Prostate gland (tissue), 2 donors: Measurements from ENCODE around the gene AIFM2. TPM values are rescaled to one million over a fixed set of nuclear protein-coding genes. Genes with fewer than 3 reads are reported as not detected.

Experiments used
- DNase-seq: peaks from one replicate; pipeline ENCODE4 v3.0.0-alpha.2; 2019; ENCODE audit warnings: low spot score
- H3K27ac ChIP-seq, 2 donors: fragments of 200-600 bp; sonication (generic); 2 replicates each; pipeline ENCODE4 v1.5.1; 2017 to 2019
- H3K27me3 ChIP-seq: fragments of 200-600 bp; sonication (generic); replicated peaks from 2 replicates; pipeline ENCODE4 v1.5.1; 2019; ENCODE audit not compliant: insufficient read depth
- H3K36me3 ChIP-seq, 2 donors: fragments of 200-600 bp; sonication (generic); 1 replicate in 1 of 2; 2 replicates in 1 of 2; pipeline versions ENCODE4 v1.5.1 to v1.8.1; 2017 to 2019
- H3K4me1 ChIP-seq: fragments of 200-600 bp; sonication (generic); replicated peaks from 2 replicates; pipeline ENCODE4 v1.5.1; 2019
- H3K4me3 ChIP-seq, 2 donors: fragments of 200-600 bp; sonication (generic); 2 replicates each; pipeline ENCODE4 v1.5.1; 2017 to 2019
- H3K9me3 ChIP-seq: fragments of 200-600 bp; sonication (generic); 2 replicates; pipeline ENCODE4 v1.5.1; 2017
- CTCF ChIP-seq, 4 experiments: fragments of 200-600 bp in 2 of 4; fragments of 450-650 bp in 2 of 4; sonication (generic) in 2 of 4; IDR thresholded peaks; 1 replicate in 3 of 4; 2 replicates in 1 of 4; pipeline ENCODE4 v1.5.1; 2016 to 2019; ENCODE audit warnings: antibody characterized with exemption in 4 of 4, mild to moderate bottlenecking in 2 of 4, moderate library complexity in 2 of 4
- POLR2A ChIP-seq: fragments of 450-650 bp; IDR thresholded peaks from one replicate; pipeline ENCODE4 v1.6.1; 2016; ENCODE audit warnings: antibody characterized with exemption, mild to moderate bottlenecking
- POLR2AphosphoS5 ChIP-seq: sonication (generic); formaldehyde crosslinking; IDR thresholded peaks from one replicate; pipeline ENCODE4 v1.6.1; 2017; ENCODE audit warnings: antibody characterized with exemption
- WGBS: methylation state at CpG from one replicate; pipeline ENCODE4 v1.1.5; 2018; 5-methylcytosine and 5-hydroxymethylcytosine counted together
- intact Hi-C: fragments of 100-400 bp; cut with DNase I; formaldehyde crosslinking; loops from one replicate; pipeline ENCODE4 v1.14.2; 2022
- total RNA-seq, 2 donors: library from RNA; depleted of rRNA; stranded (reverse); fragments of >200 nt; gene quantifications; one replicate each; pipeline ENCODE4 v1.1.0, GENCODE V29; 2016

The AIFM2 gene
- total RNA-seq, 2 donors from 2014 or later = 10.7 to 12.2 TPM

DNA sequence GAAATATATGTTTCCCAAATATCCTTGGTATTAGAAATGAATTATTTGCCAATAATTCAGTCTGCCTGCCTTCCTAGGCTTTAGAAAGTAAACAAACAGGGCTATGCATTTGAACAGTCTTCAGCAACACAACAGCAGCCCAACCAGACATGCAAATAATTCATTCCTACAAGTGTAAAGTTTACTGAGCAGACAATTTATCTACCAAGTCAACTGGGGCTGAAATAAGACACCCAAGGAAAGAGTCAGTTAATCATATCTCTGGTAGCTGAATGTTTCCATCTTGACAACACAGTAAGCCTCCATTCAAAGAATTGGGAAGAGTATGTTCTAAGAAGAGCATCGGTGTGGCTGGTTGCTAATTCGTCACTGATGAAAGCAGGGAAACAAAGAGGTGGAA is 38.4 kb downstream of the AIFM2 start:
- Histone ChIP-seq H3K27me3 (no peaks in the 10 kb centered on the region), H3K9me3 (no peaks in the 10 kb centered on the region), H3K27ac (no peak overlapping the region), H3K4me3 (no peak overlapping the region), H3K36me3 (no peaks in the 10 kb centered on the region), H3K4me1 (no peaks in the 10 kb centered on the region)
- intact Hi-C loops = no loop called here
- 79% methylated on average over 2 of the region's 2 CpGs for WGBS
- no peak for DNase-seq
- TF ChIP-seq CTCF (IDR thresholded peaks at IDR 0.05) (no peak), POLR2AphosphoS5 (no peak), POLR2A (no peak)

DNA sequence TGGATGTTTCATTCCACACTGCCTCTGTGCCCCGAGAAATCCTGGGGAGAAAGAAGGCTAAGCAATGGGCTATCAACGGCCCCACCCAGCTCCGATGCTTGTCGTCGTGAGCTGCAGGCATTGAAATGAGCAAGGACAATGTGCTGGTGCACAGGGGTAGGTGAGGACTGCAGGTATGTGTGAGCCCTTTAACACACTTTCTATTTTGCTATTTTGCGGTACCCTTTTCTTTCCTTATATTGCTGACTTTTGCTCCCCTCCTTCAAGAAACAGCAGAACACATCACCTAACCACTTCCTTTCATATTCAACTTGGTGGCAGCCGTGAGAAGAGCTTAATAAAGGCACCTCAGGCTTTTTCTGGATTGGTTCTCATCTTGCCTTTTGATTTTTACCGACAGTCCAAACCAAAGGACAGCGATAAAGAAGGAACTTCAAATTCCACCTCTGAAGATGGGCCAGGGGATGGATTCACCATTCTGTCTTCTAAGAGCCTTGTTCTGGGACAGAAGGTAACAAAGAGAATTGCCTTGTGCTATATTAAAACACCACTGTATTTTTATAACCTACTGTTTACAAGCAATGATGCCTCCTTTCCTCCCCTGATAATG is 39.2 kb downstream of the AIFM2 start:
- no peak for DNase-seq
- Histone ChIP-seq H3K4me1 (no peaks in the 10 kb centered on the region), H3K27ac (no peak overlapping the region), H3K4me3 (no peak overlapping the region), H3K27me3 (no peaks in the 10 kb centered on the region), H3K9me3 (no peaks in the 10 kb centered on the region), H3K36me3 (no peaks in the 10 kb centered on the region)
- TF ChIP-seq CTCF (IDR thresholded peaks at IDR 0.05) (no peak), POLR2A (no peak), POLR2AphosphoS5 (no peak)
- intact Hi-C loops = no loop called here
- WGBS = 92% methylated on average over 9 of the region's 9 CpGs

DNA sequence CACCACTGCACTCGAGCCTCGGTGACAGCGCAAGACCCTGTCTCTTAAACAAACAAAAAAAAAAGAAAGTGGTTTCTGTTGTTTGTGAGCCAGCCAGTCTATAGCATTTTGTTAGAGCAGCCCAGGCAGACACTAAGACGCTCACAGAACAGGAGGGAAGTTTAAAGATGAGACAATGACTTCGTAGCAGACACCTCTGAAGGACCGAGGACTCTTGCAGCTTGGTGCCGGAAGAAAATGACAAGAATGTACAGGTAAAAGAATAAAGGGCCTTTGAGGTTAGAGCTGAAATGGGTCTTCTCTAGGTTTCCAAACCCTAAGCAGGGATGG is 40.3 kb downstream of the AIFM2 start:
- DNase-seq = no peak
- H3K27ac ChIP-seq = no peak overlapping the region
- H3K9me3 ChIP-seq = no peaks in the 10 kb centered on the region
- no peaks in the 10 kb centered on the region for H3K4me1 ChIP-seq
- no peak for TF ChIP-seq CTCF (IDR thresholded peaks at IDR 0.05)
- intact Hi-C loops = no loop called here
- H3K4me3 ChIP-seq = no peak overlapping the region
- 82% methylated on average over 7 of the region's 7 CpGs for WGBS
- H3K27me3 ChIP-seq = no peaks in the 10 kb centered on the region
- H3K36me3 ChIP-seq = no peaks in the 10 kb centered on the region

- no peaks in the 10 kb centered on the region for H3K27me3 ChIP-seq
- no peaks in the 10 kb centered on the region for H3K4me1 ChIP-seq
- H3K36me3 ChIP-seq = no peaks in the 10 kb centered on the region
- no peak for DNase-seq
- intact Hi-C loops = no loop called here
- no peaks in the 10 kb centered on the region for H3K9me3 ChIP-seq
- WGBS = 98% methylated on average over 5 of the region's 5 CpGs
- TF ChIP-seq POLR2AphosphoS5 = no peak
- no peak for TF ChIP-seq POLR2A
- no peak for TF ChIP-seq CTCF (IDR thresholded peaks at IDR 0.05)
- no peak overlapping the region for H3K27ac ChIP-seq
- H3K4me3 ChIP-seq = no peak overlapping the region
Measured at GRCh38 chr10:70090951-70091350, 41.7 kb downstream of the AIFM2 start.

GRCh38 chr10:70090013-70090412 is 42.6 kb downstream of the AIFM2 start:
- no peaks in the 10 kb centered on the region for H3K9me3 ChIP-seq
- DNase-seq = no peak
- no peak overlapping the region for H3K27ac ChIP-seq
- no peaks in the 10 kb centered on the region for H3K36me3 ChIP-seq
- no peaks in the 10 kb centered on the region for H3K4me1 ChIP-seq
- TF ChIP-seq POLR2A = no peak
- no peak for TF ChIP-seq POLR2AphosphoS5
- TF ChIP-seq CTCF (IDR thresholded peaks at IDR 0.05) = no peak
- H3K27me3 ChIP-seq = no peaks in the 10 kb centered on the region
- 98% methylated on average over 8 of the region's 8 CpGs for WGBS
- no peak overlapping the region for H3K4me3 ChIP-seq
- intact Hi-C loops = no loop called here
